Measurements from ENCODE around the gene PRAME. TPM values are rescaled to one million over a fixed set of nuclear protein-coding genes. Genes with fewer than 3 reads are reported as not detected.

The PRAME gene
- total RNA-seq, 1 experiment from 2014 or later = not detected

- Histone ChIP-seq H4K20me1 (ENCODE audit: insufficient read depth) (no peaks in the 10 kb centered on the region), H3K79me2 (ENCODE audit: low read depth) (no peaks in the 10 kb centered on the region), H3K9me2 (ENCODE audit: insufficient read depth) (no peaks in the 10 kb centered on the region), H3K4me2 (no peak overlapping the region), H3K36me3 (ENCODE audit: low read depth) (no peaks in the 10 kb centered on the region), H3K9me3 (ENCODE audit: insufficient read depth, low read depth) (no peaks in the 10 kb centered on the region), H2AFZ (no peak overlapping the region), H3K4me3 (no peak overlapping the region), H3K27ac (no peak overlapping the region), H3F3A (ENCODE audit: insufficient read depth, low read depth) (no peaks in the 10 kb centered on the region), H3K27me3 (ENCODE audit: insufficient read depth, low read depth) (peaks cover 33% of the 10 kb centered on the region), H3K4me1 (replicated peaks; ENCODE audit: insufficient read depth) (no peaks in the 10 kb centered on the region)
- DNase-seq = no peak
- ChIA-PET POLR2A (ENCODE audit: unreplicated experiment) (no interaction called here), CTCF (no interaction called here)
- intact Hi-C loops (cut with micrococcal nuclease; ENCODE audit: unreplicated experiment) = no loop called here
- no TSS peak for BruUV-seq (replicated peaks)
- TF ChIP-seq EZH2 (IDR thresholded peaks at IDR 0.05; ENCODE audit: low read depth) (no peak), CTCF (conservative IDR thresholded peaks at IDR 0.05) (no peak)
These were observed 40.2 kb upstream of the PRAME start for GRCh38 chr22:22599248-22599647.

GRCh38 chr22:22598144-22598543 lies 39.1 kb upstream of the PRAME start:
- H3K36me3 ChIP-seq (ENCODE audit: low read depth) = no peaks in the 10 kb centered on the region
- no TSS peak for BruUV-seq (replicated peaks)
- no peaks in the 10 kb centered on the region for H3K9me3 ChIP-seq (ENCODE audit: insufficient read depth, low read depth)
- H3K4me2 ChIP-seq = no peak overlapping the region
- peaks cover 33% of the 10 kb centered on the region for H3K27me3 ChIP-seq (ENCODE audit: insufficient read depth, low read depth)
- H3K4me1 ChIP-seq (replicated peaks; ENCODE audit: insufficient read depth) = no peaks in the 10 kb centered on the region
- intact Hi-C loops (cut with micrococcal nuclease; ENCODE audit: unreplicated experiment) = no loop called here
- H3K79me2 ChIP-seq (ENCODE audit: low read depth) = no peaks in the 10 kb centered on the region
- H3K27ac ChIP-seq = no peak overlapping the region
- TF ChIP-seq CTCF (conservative IDR thresholded peaks at IDR 0.05) (no peak), EZH2 (IDR thresholded peaks at IDR 0.05; ENCODE audit: low read depth) (no peak)
- H2AFZ ChIP-seq = no peak overlapping the region
- H3K9me2 ChIP-seq (ENCODE audit: insufficient read depth) = no peaks in the 10 kb centered on the region
- H3F3A ChIP-seq (ENCODE audit: insufficient read depth, low read depth) = no peaks in the 10 kb centered on the region
- H4K20me1 ChIP-seq (ENCODE audit: insufficient read depth) = no peaks in the 10 kb centered on the region
- ChIA-PET POLR2A (ENCODE audit: unreplicated experiment) (no interaction called here), CTCF (no interaction called here)
- DNase-seq = no peak
- no peak overlapping the region for H3K4me3 ChIP-seq

- no peaks in the 10 kb centered on the region for H3K36me3 ChIP-seq (ENCODE audit: low read depth)
- H3K27ac ChIP-seq = no peak overlapping the region
- no peak for DNase-seq
- TF ChIP-seq CTCF (conservative IDR thresholded peaks at IDR 0.05) (no peak), EZH2 (IDR thresholded peaks at IDR 0.05; ENCODE audit: low read depth) (no peak)
- H3K4me3 ChIP-seq = no peak overlapping the region
- no peak overlapping the region for H2AFZ ChIP-seq
- no peaks in the 10 kb centered on the region for H3K4me1 ChIP-seq (replicated peaks; ENCODE audit: insufficient read depth)
- H3K9me2 ChIP-seq (ENCODE audit: insufficient read depth) = no peaks in the 10 kb centered on the region
- H3K9me3 ChIP-seq (ENCODE audit: insufficient read depth, low read depth) = no peaks in the 10 kb centered on the region
- intact Hi-C loops (cut with micrococcal nuclease; ENCODE audit: unreplicated experiment) = no loop called here
- peaks cover 29% of the 10 kb centered on the region for H3K27me3 ChIP-seq (ENCODE audit: insufficient read depth, low read depth)
- H3F3A ChIP-seq (ENCODE audit: insufficient read depth, low read depth) = no peaks in the 10 kb centered on the region
- ChIA-PET POLR2A (ENCODE audit: unreplicated experiment) (no interaction called here), CTCF (no interaction called here)
- H4K20me1 ChIP-seq (ENCODE audit: insufficient read depth) = no peaks in the 10 kb centered on the region
- no peak overlapping the region for H3K4me2 ChIP-seq
- no TSS peak for BruUV-seq (replicated peaks)
- H3K79me2 ChIP-seq (ENCODE audit: low read depth) = no peaks in the 10 kb centered on the region
These were observed 36.2 kb upstream of the PRAME start for GRCh38 chr22:22595001-22595835.
